ENCODE data around the gene OSBPL10.

The OSBPL10 gene

GRCh38 chr3:31922962-31923361 lies 58.1 kb downstream of the OSBPL10 start:
- Histone ChIP-seq H3K9me3 (ENCODE audit: insufficient read depth, low read depth, low read length) (peaks cover 11% of the 10 kb centered on the region; the same call in 1 of the 2 replicates), H3K4me1 (ENCODE audit: insufficient read depth, low read length, poor library complexity, severe bottlenecking) (peaks cover 4% of the 10 kb centered on the region), H3K36me3 (ENCODE audit: insufficient read depth, low read length) (no peaks in the 10 kb centered on the region), H3K4me3 (ENCODE audit: low read length, poor library complexity, severe bottlenecking) (no peak overlapping the region), H3F3A (ENCODE audit: low read depth) (no peaks in the 10 kb centered on the region), H3K79me2 (ENCODE audit: insufficient read depth, low read length) (no peaks in the 10 kb centered on the region), H3K4me2 (ENCODE audit: low read depth, low read length, poor library complexity, severe bottlenecking) (no peak overlapping the region), H3K9me2 (replicated peaks; ENCODE audit: low read depth, low read length) (no peaks in the 10 kb centered on the region), H4K20me1 (ENCODE audit: insufficient read depth, low read length, poor library complexity, severe bottlenecking) (no peaks in the 10 kb centered on the region), H2AFZ (ENCODE audit: low read length) (no peak overlapping the region), H3K9ac (ENCODE audit: low read depth, low read length, poor library complexity, severe bottlenecking) (no peak overlapping the region), H3K27me3 (ENCODE audit: insufficient read depth, low read length, poor library complexity, severe bottlenecking) (no peaks in the 10 kb centered on the region)
- TF ChIP-seq, protein P1, sequence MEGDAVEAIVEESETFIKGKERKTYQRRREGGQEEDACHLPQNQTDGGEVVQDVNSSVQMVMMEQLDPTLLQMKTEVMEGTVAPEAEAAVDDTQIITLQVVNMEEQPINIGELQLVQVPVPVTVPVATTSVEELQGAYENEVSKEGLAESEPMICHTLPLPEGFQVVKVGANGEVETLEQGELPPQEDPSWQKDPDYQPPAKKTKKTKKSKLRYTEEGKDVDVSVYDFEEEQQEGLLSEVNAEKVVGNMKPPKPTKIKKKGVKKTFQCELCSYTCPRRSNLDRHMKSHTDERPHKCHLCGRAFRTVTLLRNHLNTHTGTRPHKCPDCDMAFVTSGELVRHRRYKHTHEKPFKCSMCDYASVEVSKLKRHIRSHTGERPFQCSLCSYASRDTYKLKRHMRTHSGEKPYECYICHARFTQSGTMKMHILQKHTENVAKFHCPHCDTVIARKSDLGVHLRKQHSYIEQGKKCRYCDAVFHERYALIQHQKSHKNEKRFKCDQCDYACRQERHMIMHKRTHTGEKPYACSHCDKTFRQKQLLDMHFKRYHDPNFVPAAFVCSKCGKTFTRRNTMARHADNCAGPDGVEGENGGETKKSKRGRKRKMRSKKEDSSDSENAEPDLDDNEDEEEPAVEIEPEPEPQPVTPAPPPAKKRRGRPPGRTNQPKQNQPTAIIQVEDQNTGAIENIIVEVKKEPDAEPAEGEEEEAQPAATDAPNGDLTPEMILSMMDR (conservative IDR thresholded peaks at IDR 0.05; ENCODE audit: low read length), result no peak
- TF ChIP-seq EZH2phosphoT487 (IDR thresholded peaks at IDR 0.05; ENCODE audit: borderline replicate concordance), result no peak

GRCh38 chr3:31921837-31922236 lies 59.2 kb downstream of the OSBPL10 start:
- H3K9ac ChIP-seq (ENCODE audit: low read depth, low read length, poor library complexity, severe bottlenecking), result no peak overlapping the region
- H2AFZ ChIP-seq (ENCODE audit: low read length), result no peak overlapping the region
- H3K9me2 ChIP-seq (replicated peaks; ENCODE audit: low read depth, low read length), result no peaks in the 10 kb centered on the region
- H3K36me3 ChIP-seq (ENCODE audit: insufficient read depth, low read length), result no peaks in the 10 kb centered on the region
- no peaks in the 10 kb centered on the region for H3K27me3 ChIP-seq (ENCODE audit: insufficient read depth, low read length, poor library complexity, severe bottlenecking)
- no peak overlapping the region for H3K4me3 ChIP-seq (ENCODE audit: low read length, poor library complexity, severe bottlenecking)
- no peaks in the 10 kb centered on the region for H3F3A ChIP-seq (ENCODE audit: low read depth)
- TF ChIP-seq, protein P1 (conservative IDR thresholded peaks at IDR 0.05; ENCODE audit: low read length), result no peak
- no peak for TF ChIP-seq EZH2phosphoT487 (IDR thresholded peaks at IDR 0.05; ENCODE audit: borderline replicate concordance)
- no peak overlapping the region for H3K4me2 ChIP-seq (ENCODE audit: low read depth, low read length, poor library complexity, severe bottlenecking)
- no peaks in the 10 kb centered on the region for H3K79me2 ChIP-seq (ENCODE audit: insufficient read depth, low read length)
- peaks cover 11% of the 10 kb centered on the region; the same call in 1 of the 2 replicates for H3K9me3 ChIP-seq (ENCODE audit: insufficient read depth, low read depth, low read length)
- no peaks in the 10 kb centered on the region for H4K20me1 ChIP-seq (ENCODE audit: insufficient read depth, low read length, poor library complexity, severe bottlenecking)
- H3K4me1 ChIP-seq (ENCODE audit: insufficient read depth, low read length, poor library complexity, severe bottlenecking), result peaks cover 4% of the 10 kb centered on the region

- Histone ChIP-seq H3K4me3 (ENCODE audit: low read length, poor library complexity, severe bottlenecking) (no peak overlapping the region), H3K9me3 (ENCODE audit: insufficient read depth, low read depth, low read length) (peaks cover 11% of the 10 kb centered on the region; the same call in 1 of the 2 replicates), H3K36me3 (ENCODE audit: insufficient read depth, low read length) (no peaks in the 10 kb centered on the region), H3K9ac (ENCODE audit: low read depth, low read length, poor library complexity, severe bottlenecking) (no peak overlapping the region), H3K79me2 (ENCODE audit: insufficient read depth, low read length) (no peaks in the 10 kb centered on the region), H3K9me2 (replicated peaks; ENCODE audit: low read depth, low read length) (no peaks in the 10 kb centered on the region), H3K4me1 (ENCODE audit: insufficient read depth, low read length, poor library complexity, severe bottlenecking) (peaks cover 4% of the 10 kb centered on the region), H4K20me1 (ENCODE audit: insufficient read depth, low read length, poor library complexity, severe bottlenecking) (no peaks in the 10 kb centered on the region), H3K4me2 (ENCODE audit: low read depth, low read length, poor library complexity, severe bottlenecking) (no peak overlapping the region), H2AFZ (ENCODE audit: low read length) (no peak overlapping the region), H3F3A (ENCODE audit: low read depth) (no peaks in the 10 kb centered on the region), H3K27me3 (ENCODE audit: insufficient read depth, low read length, poor library complexity, severe bottlenecking) (no peaks in the 10 kb centered on the region)
- TF ChIP-seq, protein P1 (conservative IDR thresholded peaks at IDR 0.05; ENCODE audit: low read length), result no peak
- no peak for TF ChIP-seq EZH2phosphoT487 (IDR thresholded peaks at IDR 0.05; ENCODE audit: borderline replicate concordance)
These were observed 60.8 kb downstream of the OSBPL10 start for GRCh38 chr3:31920310-31920709.

Measured in Loucy (cell line).